HFFc6 (cell line): ENCODE results near the gene MYL6B. TPM values are rescaled to one million over a fixed set of nuclear protein-coding genes. Genes with fewer than 3 reads are reported as not detected.

Experiments
- DNase-seq: peaks from one replicate; pipeline ENCODE4 v3.0.0-alpha.2; 2018
- H3K27ac Mint-ChIP-seq: 2 replicates; pipeline ENCODE4 v1.8.0; 2020; ENCODE audit warnings: mild to moderate bottlenecking, mixed read lengths
- H3K27me3 Mint-ChIP-seq: 2 replicates; pipeline ENCODE4 v1.8.0; 2021; ENCODE audit warnings: mild to moderate bottlenecking, moderate library complexity, mixed read lengths; ENCODE audit not compliant: insufficient read depth
- H3K36me3 Mint-ChIP-seq: 2 replicates; pipeline ENCODE4 v1.8.0; 2021; ENCODE audit warnings: low read depth, mixed read lengths
- H3K4me1 Mint-ChIP-seq: 2 replicates; pipeline ENCODE4 v1.8.0; 2020; ENCODE audit warnings: low read depth, mixed read lengths
- H3K4me3 Mint-ChIP-seq: 2 replicates; pipeline ENCODE4 v1.8.0; 2020; ENCODE audit warnings: mild to moderate bottlenecking, moderate library complexity, mixed read lengths
- H3K9me3 Mint-ChIP-seq: 2 replicates; pipeline ENCODE4 v1.8.0; 2020; ENCODE audit warnings: mild to moderate bottlenecking, mixed read lengths
- CTCF ChIP-seq: fragments of 200-600 bp; sonication (generic); IDR thresholded peaks from 2 replicates; pipeline ENCODE4 v1.5.0; 2021; ENCODE audit warnings: antibody characterized with exemption, mild to moderate bottlenecking
- total RNA-seq, 6 experiments: library from RNA; stranded (reverse); fragmentation: NEBNext Ultra II Directional; extraction: Animal tissue kit (Norgen Biotek cat#: 25700); gene quantifications; 2 replicates in 1 of 6; 3 replicates in 5 of 6; pipeline ENCODE4 v1.2.3, GENCODE V29; 2021

Gene MYL6B
- total RNA-seq, 6 experiments from 2014 or later: 84.5 to 119 (median 108) TPM

GRCh38 chr12:56172839-56173238 lies 20.5 kb downstream of the MYL6B start:
- Mint-ChIP-seq H3K27ac (no peak overlapping the region), H3K36me3 (peaks cover 51% of the 10 kb centered on the region), H3K9me3 (no peaks in the 10 kb centered on the region), H3K27me3 (peaks cover 6% of the 10 kb centered on the region), H3K4me1 (no peaks in the 10 kb centered on the region), H3K4me3 (no peak overlapping the region)
- no peak for DNase-seq
- TF ChIP-seq CTCF: no peak

GRCh38 chr12:56178347-56178746 lies 26.0 kb downstream of the MYL6B start:
- H3K4me1 Mint-ChIP-seq: no peaks in the 10 kb centered on the region
- no peaks in the 10 kb centered on the region for H3K9me3 Mint-ChIP-seq
- TF ChIP-seq CTCF: no peak
- H3K36me3 Mint-ChIP-seq: peaks cover 57% of the 10 kb centered on the region
- no peak for DNase-seq
- H3K27me3 Mint-ChIP-seq: peaks cover 1% of the 10 kb centered on the region; the same call in 1 of the 2 replicates
- H3K4me3 Mint-ChIP-seq: no peak overlapping the region
- H3K27ac Mint-ChIP-seq: no peak overlapping the region; the same call in 1 of the 2 replicates

- H3K27me3 Mint-ChIP-seq: peaks cover 7% of the 10 kb centered on the region
- no peak for TF ChIP-seq CTCF
- H3K4me3 Mint-ChIP-seq: peak overlapping the region; percentile 91; the same call in 1 of the 2 replicates
- 0 out of 2 replicates have a peak, but pooled peaks cover 3% of the 10 kb centered on the region for H3K9me3 Mint-ChIP-seq
- H3K36me3 Mint-ChIP-seq: peaks cover 21% of the 10 kb centered on the region
- peaks cover 31% of the 10 kb centered on the region for H3K4me1 Mint-ChIP-seq
- H3K27ac Mint-ChIP-seq: no peak overlapping the region
- DNase-seq: no peak
Observed at GRCh38 chr12:56186957-56187356, 34.6 kb downstream of the MYL6B start.

- H3K4me3 Mint-ChIP-seq: peak overlapping the region; percentile 91
- peaks cover 39% of the 10 kb centered on the region for H3K4me1 Mint-ChIP-seq
- H3K27ac Mint-ChIP-seq: peak overlapping the region; percentile 80
- peaks cover 7% of the 10 kb centered on the region for H3K27me3 Mint-ChIP-seq
- no peak for DNase-seq
- no peak for TF ChIP-seq CTCF
- 0 out of 2 replicates have a peak, but pooled peaks cover 3% of the 10 kb centered on the region for H3K9me3 Mint-ChIP-seq
- H3K36me3 Mint-ChIP-seq: peaks cover 21% of the 10 kb centered on the region
Observed at GRCh38 chr12:56188131-56188777, 35.9 kb downstream of the MYL6B start.

GRCh38 chr12:56188778-56189098 lies 36.4 kb downstream of the MYL6B start:
- Mint-ChIP-seq H3K36me3 (peaks cover 21% of the 10 kb centered on the region), H3K27me3 (peaks cover 7% of the 10 kb centered on the region), H3K4me3 (peak overlapping the region; percentile 91), H3K27ac (peak overlapping the region; percentile 80), H3K9me3 (0 out of 2 replicates have a peak, but pooled peaks cover 3% of the 10 kb centered on the region), H3K4me1 (peaks cover 43% of the 10 kb centered on the region)
- no peak for TF ChIP-seq CTCF
- DNase-seq: no peak
